SU-DHL-6 (cell line): ENCODE data around the gene ADAMTS14.

ENCODE experiments used
- H2AFZ ChIP-seq: fragments of 200-600 bp; sonication (generic); 2 replicates; pipeline ENCODE4 v1.6.1; 2014; ENCODE audit warnings: low read depth, mild to moderate bottlenecking, moderate library complexity, mixed read lengths, antibody characterized with exemption, low read length; ENCODE audit not compliant: severe bottlenecking
- H3F3A ChIP-seq: fragments of 200-600 bp; shearing (Covaris generic); 2 replicates; pipeline ENCODE4 v1.6.0; 2016; ENCODE audit warnings: antibody characterized with exemption, mild to moderate bottlenecking; ENCODE audit not compliant: insufficient read depth
- H3K27ac ChIP-seq: fragments of 200-600 bp; sonication (generic); 2 replicates; pipeline ENCODE4 v1.5.1; 2016; ENCODE audit warnings: low read depth, mild to moderate bottlenecking, low read length, moderate library complexity, mixed read lengths
- H3K27me3 ChIP-seq: fragments of 200-600 bp; sonication (generic), shearing (Covaris generic); 2 replicates; pipeline ENCODE4 v1.6.0; 2014; ENCODE audit warnings: mild to moderate bottlenecking, low read length
- H3K36me3 ChIP-seq: fragments of 200-600 bp; sonication (generic); 2 replicates; pipeline ENCODE4 v1.6.1; 2014; ENCODE audit warnings: mild to moderate bottlenecking, low read length, mixed read lengths
- H3K4me2 ChIP-seq: fragments of 300-600, 200-600 bp; shearing (Covaris generic), sonication (generic); 2 replicates; pipeline ENCODE4 v1.6.0; 2014; ENCODE audit warnings: low read length, low read depth, mild to moderate bottlenecking; ENCODE audit not compliant: poor library complexity, severe bottlenecking
- H3K4me3 ChIP-seq: fragments of 200-600 bp; sonication (generic); 2 replicates; pipeline ENCODE4 v1.5.1; 2014; ENCODE audit warnings: antibody characterized with exemption, low read length, mild to moderate bottlenecking, mixed read lengths; ENCODE audit not compliant: insufficient read depth, poor library complexity, severe bottlenecking
- H3K79me2 ChIP-seq: fragments of 200-600 bp; sonication (generic); 2 replicates; pipeline ENCODE4 v1.6.1; 2014; ENCODE audit warnings: mild to moderate bottlenecking, low read length, moderate library complexity; ENCODE audit not compliant: insufficient read depth
- H3K9ac ChIP-seq: fragments of 200-600 bp; sonication (generic); 2 replicates; pipeline ENCODE4 v1.7.0; 2014; ENCODE audit warnings: mild to moderate bottlenecking, low read length
- H3K9me2 ChIP-seq: fragments of 200-600 bp; sonication (generic); replicated peaks from 2 replicates; pipeline ENCODE4 v1.6.1; 2014; ENCODE audit warnings: low read length; ENCODE audit not compliant: insufficient read depth
- H3K9me3 ChIP-seq: fragments of 200-600 bp; sonication (generic); 2 replicates; pipeline ENCODE4 v1.6.1; 2014; ENCODE audit warnings: low read length, mixed read lengths; ENCODE audit not compliant: insufficient read depth
- H4K20me1 ChIP-seq: fragments of 200-600 bp; sonication (generic); 2 replicates; pipeline ENCODE4 v1.6.1; 2014; ENCODE audit warnings: low read depth, mild to moderate bottlenecking, antibody characterized with exemption, low read length, moderate library complexity, mixed read lengths
- CTCF ChIP-seq: fragments of 200-600 bp; sonication (generic); IDR thresholded peaks from one replicate; pipeline ENCODE4 v1.5.1; 2017; ENCODE audit warnings: antibody characterized with exemption, mild to moderate bottlenecking, low read length, moderate library complexity; ENCODE audit not compliant: insufficient read depth, poor library complexity, severe bottlenecking
- EZH2phosphoT487 ChIP-seq: fragments of 200-600 bp; sonication (generic), shearing (Covaris generic); conservative IDR thresholded peaks from 2 replicates; pipeline ENCODE4 v1.6.1; 2018; ENCODE audit warnings: mild to moderate bottlenecking, antibody characterized with exemption, low read length, moderate library complexity, mixed read lengths

The ADAMTS14 gene

GRCh38 chr10:70702190-70702763, 30.0 kb downstream of the ADAMTS14 start:
- Histone ChIP-seq H3K36me3 (no peaks in the 10 kb centered on the region), H3K4me3 (no peak overlapping the region), H3K4me2 (no peak overlapping the region), H3F3A (no peaks in the 10 kb centered on the region), H3K27ac (no peak overlapping the region), H3K9me2 (no peaks in the 10 kb centered on the region), H3K27me3 (no peaks in the 10 kb centered on the region), H3K79me2 (no peaks in the 10 kb centered on the region), H3K9ac (no peak overlapping the region), H3K9me3 (no peaks in the 10 kb centered on the region), H2AFZ (no peak overlapping the region), H4K20me1 (no peaks in the 10 kb centered on the region)
- TF ChIP-seq CTCF (no peak), EZH2phosphoT487 (no peak)

- Histone ChIP-seq H3K9me2 (no peaks in the 10 kb centered on the region), H3K27me3 (no peaks in the 10 kb centered on the region), H3K9ac (no peak overlapping the region)
Observed at GRCh38 chr10:70704211-70704610, 31.9 kb downstream of the ADAMTS14 start.

GRCh38 chr10:70705121-70705861, 33.0 kb downstream of the ADAMTS14 start:
- Histone ChIP-seq H3F3A (no peaks in the 10 kb centered on the region), H3K9me2 (no peaks in the 10 kb centered on the region), H2AFZ (no peak overlapping the region), H3K27ac (no peak overlapping the region), H3K36me3 (no peaks in the 10 kb centered on the region), H3K9ac (no peak overlapping the region), H3K9me3 (no peaks in the 10 kb centered on the region), H3K79me2 (no peaks in the 10 kb centered on the region), H3K4me3 (no peak overlapping the region), H3K4me2 (no peak overlapping the region), H3K27me3 (no peaks in the 10 kb centered on the region), H4K20me1 (no peaks in the 10 kb centered on the region)
- TF ChIP-seq EZH2phosphoT487 = no peak
- TF ChIP-seq CTCF = no peak

More at GRCh38 chr10:70704211-70704610, 31.9 kb downstream of the ADAMTS14 start:
- no peaks in the 10 kb centered on the region for H3K79me2 ChIP-seq
- H3F3A ChIP-seq = no peaks in the 10 kb centered on the region
- no peak overlapping the region for H3K4me2 ChIP-seq
- H3K4me3 ChIP-seq = no peak overlapping the region
- H3K9me3 ChIP-seq = no peaks in the 10 kb centered on the region
- H2AFZ ChIP-seq = no peak overlapping the region
- H4K20me1 ChIP-seq = no peaks in the 10 kb centered on the region
- no peaks in the 10 kb centered on the region for H3K36me3 ChIP-seq
- TF ChIP-seq CTCF (no peak), EZH2phosphoT487 (no peak)
- no peak overlapping the region for H3K27ac ChIP-seq
